ENCODE results near the gene ISG20. TPM values are rescaled to one million over a fixed set of nuclear protein-coding genes. Genes with fewer than 3 reads are reported as not detected.

Gene ISG20
- total and polyA plus RNA-seq, 2 experiments from 2014 or later: 1.4 TPM; not detected in 1

DNA sequence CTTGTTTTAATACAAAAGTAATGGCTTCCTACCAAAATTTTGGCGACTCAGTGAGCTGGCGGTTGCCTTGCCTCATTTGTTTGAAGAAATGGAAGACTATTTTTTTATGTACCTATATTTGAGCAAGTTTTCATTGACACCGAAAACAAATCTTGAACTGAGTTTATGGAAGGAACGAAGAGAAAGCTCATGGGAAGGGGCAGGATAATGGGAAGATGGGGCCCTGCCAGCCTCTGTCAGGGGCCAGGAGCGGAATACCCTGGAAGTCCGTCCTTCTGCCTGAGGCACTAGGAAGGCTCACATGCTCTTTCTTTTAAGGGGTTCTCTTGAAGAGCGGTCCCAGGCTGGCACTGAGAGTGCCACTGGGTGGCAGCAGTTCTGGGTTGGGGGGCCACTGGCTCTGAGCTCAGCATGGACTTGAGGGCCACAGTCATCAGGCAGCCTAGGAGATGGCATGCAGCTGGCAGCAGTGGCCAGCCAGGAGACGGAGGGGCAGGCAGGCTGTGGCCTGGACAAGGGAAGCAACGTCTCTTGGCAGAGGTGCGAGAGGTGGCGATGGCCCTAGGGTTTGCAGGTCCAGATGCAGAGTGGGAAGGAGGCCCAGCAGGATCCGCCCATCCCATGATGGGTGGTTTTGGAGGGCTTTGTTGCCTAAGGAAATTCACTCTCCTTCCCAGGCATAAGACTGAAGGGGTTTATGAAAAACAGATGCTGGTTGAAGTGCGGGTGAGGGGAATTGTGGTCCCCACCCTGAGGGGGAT is 41.6 kb downstream of the ISG20 start:
- in situ Hi-C loops (cut with MboI): no loop called here
- Histone ChIP-seq H3K4me1 (ENCODE audit: insufficient read depth) (no peaks in the 10 kb centered on the region), H3K9me3 (ENCODE audit: low read depth) (no peaks in the 10 kb centered on the region), H3F3A (ENCODE audit: insufficient read depth) (no peaks in the 10 kb centered on the region), H3K27me3 (replicated peaks; ENCODE audit: insufficient read depth) (peaks cover 13% of the 10 kb centered on the region; the same call in 1 of the 2 replicates), H3K9me2 (ENCODE audit: insufficient read depth) (no peaks in the 10 kb centered on the region), H3K9ac (no peak overlapping the region), H3K36me3 (ENCODE audit: low read depth) (no peaks in the 10 kb centered on the region), H3K4me2 (ENCODE audit: unreplicated experiment) (no peak overlapping the region), H3K27ac (no peak overlapping the region), H2AFZ (no peak overlapping the region), H3K79me2 (ENCODE audit: insufficient read depth) (no peaks in the 10 kb centered on the region), H3K4me3 (no peak overlapping the region), H4K20me1 (ENCODE audit: insufficient read depth) (no peaks in the 10 kb centered on the region)
- WGBS, 2 experiments (ENCODE audit: low coverage in 1 of 2, low lambda C conversion rate in 2 of 2, missing lambda C conversion rate in 2 of 2): 47% methylated on average over 13 of the region's 13 CpGs
- DNase-seq: no peak
- TF ChIP-seq EZH2phosphoT487 (IDR thresholded peaks at IDR 0.05; ENCODE audit: insufficient read depth, low read depth) (no peak), EZH2 (IDR thresholded peaks at IDR 0.05; ENCODE audit: insufficient read depth, poor library complexity, severe bottlenecking) (no peak)

DNA sequence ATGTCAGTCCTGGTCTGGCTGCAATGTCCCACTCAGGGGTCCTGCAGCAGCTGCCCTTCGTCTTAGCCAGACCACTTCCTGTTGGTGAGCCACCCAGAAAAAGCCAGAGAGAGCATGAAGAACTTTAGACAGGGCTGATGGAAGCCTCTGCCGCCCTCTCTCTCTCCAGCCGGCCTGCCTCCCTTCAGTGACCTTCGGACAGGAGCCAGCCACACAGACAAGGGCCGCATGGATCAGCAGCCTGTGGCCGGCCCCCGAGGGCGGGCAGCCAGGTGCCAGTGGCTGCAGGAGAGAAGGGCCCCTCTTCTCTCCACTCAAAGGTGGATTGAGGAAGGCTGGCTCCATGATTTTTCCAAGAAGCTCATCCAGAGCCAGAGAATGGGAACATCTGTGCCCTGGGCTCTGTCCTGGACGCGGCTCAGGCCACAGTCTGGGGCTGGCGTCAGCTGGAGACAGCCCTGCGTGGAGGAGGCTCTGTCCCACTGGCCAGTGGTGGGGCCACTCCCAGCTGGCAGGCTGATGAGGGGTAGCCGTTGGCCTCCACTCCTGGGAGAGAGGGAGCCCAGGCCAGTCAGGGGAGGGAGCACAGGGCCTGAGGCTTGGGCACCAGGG is 42.9 kb downstream of the ISG20 start:
- Histone ChIP-seq H4K20me1 (ENCODE audit: insufficient read depth) (no peaks in the 10 kb centered on the region), H2AFZ (no peak overlapping the region), H3K4me3 (no peak overlapping the region), H3K79me2 (ENCODE audit: insufficient read depth) (no peaks in the 10 kb centered on the region), H3F3A (ENCODE audit: insufficient read depth) (no peaks in the 10 kb centered on the region), H3K9me2 (ENCODE audit: insufficient read depth) (no peaks in the 10 kb centered on the region), H3K9ac (no peak overlapping the region), H3K4me1 (ENCODE audit: insufficient read depth) (no peaks in the 10 kb centered on the region), H3K9me3 (ENCODE audit: low read depth) (no peaks in the 10 kb centered on the region), H3K27ac (no peak overlapping the region), H3K27me3 (replicated peaks; ENCODE audit: insufficient read depth) (peaks cover 11% of the 10 kb centered on the region; the same call in 1 of the 2 replicates), H3K36me3 (ENCODE audit: low read depth) (no peaks in the 10 kb centered on the region), H3K4me2 (ENCODE audit: unreplicated experiment) (no peak overlapping the region)
- in situ Hi-C loops (cut with MboI): no loop called here
- no peak for TF ChIP-seq EZH2 (IDR thresholded peaks at IDR 0.05; ENCODE audit: insufficient read depth, poor library complexity, severe bottlenecking)
- no peak for TF ChIP-seq EZH2phosphoT487 (IDR thresholded peaks at IDR 0.05; ENCODE audit: insufficient read depth, low read depth)
- 26 to 29% methylated on average over 12 to 13 of the region's 13 CpGs for WGBS, 2 experiments (ENCODE audit: low coverage in 1 of 2, low lambda C conversion rate in 2 of 2, missing lambda C conversion rate in 2 of 2)
- no peak for DNase-seq

DNA sequence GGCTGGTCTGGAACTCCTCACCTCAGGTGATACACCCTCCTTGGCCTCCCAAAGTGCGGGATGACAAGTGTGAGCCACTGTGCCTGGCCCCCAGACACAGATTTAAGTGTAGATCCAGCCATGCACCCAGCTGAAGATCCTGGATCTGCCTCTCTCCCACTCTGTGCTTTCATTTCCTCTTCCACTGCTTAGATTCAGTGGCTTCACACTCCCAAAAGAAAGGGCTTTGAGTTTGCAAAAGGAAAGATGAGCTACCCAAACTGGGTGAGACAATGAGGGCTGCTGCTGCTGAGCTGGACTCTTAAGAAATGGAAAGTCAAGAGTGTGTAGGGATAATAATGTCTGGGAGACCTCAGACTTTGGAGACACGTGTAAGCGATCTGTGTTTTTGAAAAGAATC is 45.5 kb downstream of the ISG20 start:
- Histone ChIP-seq H2AFZ (no peak overlapping the region), H3K4me1 (ENCODE audit: insufficient read depth) (no peaks in the 10 kb centered on the region), H3K9me3 (ENCODE audit: low read depth) (no peaks in the 10 kb centered on the region), H3K27me3 (replicated peaks; ENCODE audit: insufficient read depth) (peaks cover 13% of the 10 kb centered on the region), H3K4me3 (no peak overlapping the region), H3F3A (ENCODE audit: insufficient read depth) (no peaks in the 10 kb centered on the region), H4K20me1 (ENCODE audit: insufficient read depth) (no peaks in the 10 kb centered on the region), H3K9ac (no peak overlapping the region), H3K79me2 (ENCODE audit: insufficient read depth) (no peaks in the 10 kb centered on the region), H3K4me2 (ENCODE audit: unreplicated experiment) (no peak overlapping the region), H3K36me3 (ENCODE audit: low read depth) (no peaks in the 10 kb centered on the region), H3K9me2 (ENCODE audit: insufficient read depth) (no peaks in the 10 kb centered on the region), H3K27ac (no peak overlapping the region)
- in situ Hi-C loops (cut with MboI): no loop called here
- no peak for DNase-seq
- WGBS, 2 experiments (ENCODE audit: low coverage in 1 of 2, low lambda C conversion rate in 2 of 2, missing lambda C conversion rate in 2 of 2): 52 to 56% methylated on average over 3 of the region's 3 CpGs
- TF ChIP-seq EZH2phosphoT487 (IDR thresholded peaks at IDR 0.05; ENCODE audit: insufficient read depth, low read depth): no peak
- TF ChIP-seq EZH2 (IDR thresholded peaks at IDR 0.05; ENCODE audit: insufficient read depth, poor library complexity, severe bottlenecking): no peak

DNA sequence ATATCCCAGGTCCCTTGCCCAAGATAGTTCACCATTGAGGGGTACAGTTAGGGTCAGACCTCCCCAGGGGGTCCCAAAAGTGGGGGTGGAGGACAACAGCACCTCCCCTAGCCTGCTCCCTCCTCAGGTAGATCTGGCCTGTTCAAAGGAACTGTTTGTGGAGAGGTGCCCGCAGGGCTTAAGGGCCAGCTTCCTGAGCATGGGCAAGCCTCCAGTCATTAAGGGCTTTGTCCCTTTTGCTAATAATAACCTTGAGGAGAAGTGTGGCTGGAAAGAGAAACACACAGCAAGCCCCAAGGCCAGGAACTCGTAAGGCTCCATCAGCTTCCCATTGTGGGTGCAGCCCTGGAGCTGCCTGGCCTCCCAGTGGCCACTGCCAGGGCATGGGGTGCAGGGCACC is 47.4 kb downstream of the ISG20 start:
- DNase-seq: no peak
- Histone ChIP-seq H4K20me1 (ENCODE audit: insufficient read depth) (no peaks in the 10 kb centered on the region), H2AFZ (no peak overlapping the region), H3K4me1 (ENCODE audit: insufficient read depth) (no peaks in the 10 kb centered on the region), H3K9ac (no peak overlapping the region), H3K79me2 (ENCODE audit: insufficient read depth) (no peaks in the 10 kb centered on the region), H3K27me3 (replicated peaks; ENCODE audit: insufficient read depth) (peaks cover 17% of the 10 kb centered on the region), H3K9me2 (ENCODE audit: insufficient read depth) (no peaks in the 10 kb centered on the region), H3K27ac (no peak overlapping the region), H3K4me3 (no peak overlapping the region), H3K36me3 (ENCODE audit: low read depth) (no peaks in the 10 kb centered on the region), H3F3A (ENCODE audit: insufficient read depth) (no peaks in the 10 kb centered on the region), H3K9me3 (ENCODE audit: low read depth) (no peaks in the 10 kb centered on the region), H3K4me2 (ENCODE audit: unreplicated experiment) (no peak overlapping the region)
- TF ChIP-seq EZH2phosphoT487 (IDR thresholded peaks at IDR 0.05; ENCODE audit: insufficient read depth, low read depth) (no peak), EZH2 (IDR thresholded peaks at IDR 0.05; ENCODE audit: insufficient read depth, poor library complexity, severe bottlenecking) (no peak)
- WGBS, 2 experiments (ENCODE audit: low coverage in 1 of 2, low lambda C conversion rate in 2 of 2, missing lambda C conversion rate in 2 of 2): 47 to 61% methylated on average over 2 of the region's 2 CpGs
- in situ Hi-C loops (cut with MboI): no loop called here

Data from GM23248 (cell line).